WERI-Rb-1 (cell line): ENCODE data around the gene LBHD1.

Experiments used
- DNase-seq: peaks from one replicate; pipeline ENCODE4 v3.0.0-alpha.2; 2020
- H3K27ac ChIP-seq: fragments of 250-450 bp; sonication (Bioruptor Pico); 2 replicates; pipeline ENCODE4 v1.5.1; 2020; ENCODE audit warnings: mild to moderate bottlenecking, moderate library complexity
- H3K27me3 ChIP-seq: fragments of 250-450 bp; sonication (Bioruptor Pico); 2 replicates; pipeline ENCODE4 v1.5.1; 2021; ENCODE audit warnings: mild to moderate bottlenecking, low read depth, moderate library complexity; ENCODE audit not compliant: insufficient read depth, severe bottlenecking
- H3K36me3 ChIP-seq: fragments of 250-450 bp; sonication (Bioruptor Pico); 2 replicates; pipeline ENCODE4 v1.5.1; 2020; ENCODE audit warnings: mild to moderate bottlenecking, moderate library complexity
- H3K4me3 ChIP-seq: 2 replicates; pipeline ENCODE4 v1.5.1; 2011; ENCODE audit warnings: low read depth, mild to moderate bottlenecking, control low read depth, low read length
- H3K9me3 ChIP-seq: fragments of 250-450 bp; sonication (Bioruptor Pico); 2 replicates; pipeline ENCODE4 v1.5.1; 2021; ENCODE audit warnings: mild to moderate bottlenecking, moderate library complexity; ENCODE audit not compliant: severe bottlenecking
- CTCF ChIP-seq: IDR thresholded peaks from 2 replicates; pipeline ENCODE4 v1.5.1; 2011; ENCODE audit warnings: low read depth, mild to moderate bottlenecking, control low read depth, inconsistent platforms, low read length

Gene LBHD1

GRCh38 chr11:62671608-62672389 lies at the start of gene LBHD1, which contains the start of gene UQCC3:
TSS of gene LBHD1 (minus strand) at chr11:62672267. CDS start at chr11:62670031, 2,236 bp downstream.
TSS of gene UQCC3 (plus strand) at chr11:62671673. CDS start at chr11:62671746, 73 bp downstream.
- no peak for TF ChIP-seq CTCF
- Histone ChIP-seq H3K9me3 (no peaks in the 10 kb centered on the region), H3K27me3 (no peaks in the 10 kb centered on the region), H3K27ac (peak within 1 kb of the TSS; percentile 88), H3K4me3 (peak within 1 kb of the TSS; percentile 93), H3K36me3 (peaks cover 58% of the 10 kb centered on the region)
- peak; percentile 88 for DNase-seq

- H3K27ac ChIP-seq, result no peak overlapping the region
- no peaks in the 10 kb centered on the region for H3K9me3 ChIP-seq
- no peak for TF ChIP-seq CTCF
- H3K36me3 ChIP-seq, result peaks cover 96% of the 10 kb centered on the region
- no peak for DNase-seq
- H3K4me3 ChIP-seq, result no peak overlapping the region
- H3K27me3 ChIP-seq, result no peaks in the 10 kb centered on the region
Observed at GRCh38 chr11:62719302-62719978, 47.4 kb upstream of the LBHD1 start.

GRCh38 chr11:62716816-62717215 lies 44.7 kb upstream of the LBHD1 start:
- DNase-seq, result no peak
- peaks cover 92% of the 10 kb centered on the region for H3K36me3 ChIP-seq
- no peak overlapping the region for H3K27ac ChIP-seq
- no peaks in the 10 kb centered on the region for H3K27me3 ChIP-seq
- no peaks in the 10 kb centered on the region for H3K9me3 ChIP-seq
- H3K4me3 ChIP-seq, result no peak overlapping the region
- no peak for TF ChIP-seq CTCF

- no peak overlapping the region for H3K27ac ChIP-seq
- H3K4me3 ChIP-seq, result no peak overlapping the region
- H3K9me3 ChIP-seq, result no peaks in the 10 kb centered on the region
- no peak for TF ChIP-seq CTCF
- no peak for DNase-seq
- H3K27me3 ChIP-seq, result no peaks in the 10 kb centered on the region
- H3K36me3 ChIP-seq, result peaks cover 92% of the 10 kb centered on the region
Observed at GRCh38 chr11:62716206-62716605, 44.1 kb upstream of the LBHD1 start.

GRCh38 chr11:62715150-62716130 lies 43.4 kb upstream of the LBHD1 start:
- H3K36me3 ChIP-seq, result peaks cover 92% of the 10 kb centered on the region

More at GRCh38 chr11:62715150-62716130, 43.4 kb upstream of the LBHD1 start:
- no peak overlapping the region for H3K27ac ChIP-seq
- H3K27me3 ChIP-seq, result no peaks in the 10 kb centered on the region
- no peak overlapping the region for H3K4me3 ChIP-seq
- no peak for DNase-seq
- no peaks in the 10 kb centered on the region for H3K9me3 ChIP-seq
- TF ChIP-seq CTCF, result 0 out of 2 replicates have a peak, but pooled peaks have one; percentile 8
